Endothelial cell of umbilical vein (primary cell): ENCODE measurements around the gene ZNF407. TPM values are rescaled to one million over a fixed set of nuclear protein-coding genes. Genes with fewer than 3 reads are reported as not detected.
"Not testable (repeated sequence)": the region's sequence is repeated elsewhere in the genome, so short reads cannot be mapped to it uniquely, and the experiment has no call there.

Experiments used
- BruUV-seq: library from RNA; stranded (reverse); fragments of 400-500 nt; replicated peaks from 2 replicates; lab custom pipeline; 2021; lab: Mats Ljungman, UMichigan
- CTCF ChIA-PET: fragments of 300-600, 350-600 bp; sonication (Branson Sonifier 250); formaldehyde crosslinking; loops from one replicate; lab custom pipeline; 2021; ENCODE audit warnings: antibody characterized with exemption, inconsistent platforms; lab: Charles Lee
- POLR2A ChIA-PET: fragments of 300-600, 350-600 bp; sonication (Branson Sonifier 250); formaldehyde crosslinking; loops from one replicate; lab custom pipeline; 2021; ENCODE audit warnings: antibody characterized with exemption, inconsistent platforms; lab: Charles Lee
- DNase-seq: peaks from one replicate; pipeline ENCODE4 v3.0.0-alpha.2; 2011; ENCODE audit warnings: low read depth, low spot score
- FAIRE-seq: peaks from 2 replicates; lab custom pipeline; 2011; peaks lifted over from hg19 to GRCh38; lab: Jason Lieb, UNC
- H2AFZ ChIP-seq: 2 replicates; pipeline ENCODE4 v1.6.0; 2012; ENCODE audit warnings: low read depth, low read length, control low read depth, inconsistent platforms
- H3K27ac ChIP-seq: 2 replicates; pipeline ENCODE4 v1.5.1; 2011; ENCODE audit warnings: low read depth, mild to moderate bottlenecking, control low read depth, low read length, moderate library complexity; ENCODE audit not compliant: insufficient read depth
- H3K27me3 ChIP-seq, 2 experiments: 2 replicates each; pipeline versions ENCODE4 v1.6.0 to v1.6.1; 2011; ENCODE audit warnings: low read length in 2 of 2, mixed read lengths in 1 of 2; ENCODE audit not compliant: control insufficient read depth in 2 of 2, insufficient read depth in 2 of 2
- H3K36me3 ChIP-seq, 2 experiments: 2 replicates in 1 of 2; 3 replicates in 1 of 2; pipeline ENCODE4 v1.5.1; 2011; ENCODE audit warnings: low read length in 2 of 2, mild to moderate bottlenecking in 1 of 2, moderate library complexity in 1 of 2; ENCODE audit not compliant: control insufficient read depth in 2 of 2, insufficient read depth in 2 of 2; ENCODE audit errors: extremely low read depth in 1 of 2
- H3K4me1 ChIP-seq: 3 replicates; pipeline ENCODE4 v1.5.1; 2011; ENCODE audit warnings: mild to moderate bottlenecking, low read length; ENCODE audit not compliant: control insufficient read depth, insufficient read depth; ENCODE audit errors: extremely low read depth
- H3K4me2 ChIP-seq: 2 replicates; pipeline ENCODE4 v1.6.1; 2011; ENCODE audit warnings: low read length, control low read depth, mixed read lengths; ENCODE audit not compliant: insufficient read depth
- H3K4me3 ChIP-seq, 3 experiments: fragments of 200-600 bp in 1 of 3; sonication (generic), shearing (Covaris generic) in 1 of 3; replicated peaks in 1 of 3; 2 replicates each; pipeline ENCODE4 v1.5.1; 2011 to 2016; ENCODE audit warnings: control low read depth in 3 of 3, low read length in 3 of 3, mild to moderate bottlenecking in 2 of 3, inconsistent platforms in 1 of 3, low read depth in 1 of 3, moderate library complexity in 1 of 3; ENCODE audit not compliant: insufficient read depth in 1 of 3
- H3K79me2 ChIP-seq: 2 replicates; pipeline ENCODE4 v1.6.0; 2012; ENCODE audit warnings: low read length, inconsistent platforms; ENCODE audit not compliant: control insufficient read depth, insufficient read depth
- H3K9ac ChIP-seq: replicated peaks from 2 replicates; pipeline ENCODE3; 2011; ENCODE audit warnings: low read length, control low read depth; ENCODE audit not compliant: insufficient read depth; ENCODE audit errors: extremely low read depth
- H3K9me1 ChIP-seq: replicated peaks from 3 replicates; pipeline ENCODE4 v1.6.0; 2011; ENCODE audit warnings: mild to moderate bottlenecking, low read length; ENCODE audit not compliant: control insufficient read depth, insufficient read depth; ENCODE audit errors: extremely low read depth
- H3K9me3 ChIP-seq: replicated peaks from 2 replicates; pipeline ENCODE4 v1.5.1; 2012; ENCODE audit warnings: low read length, inconsistent platforms; ENCODE audit not compliant: control insufficient read depth, insufficient read depth
- H4K20me1 ChIP-seq: replicated peaks from 2 replicates; pipeline ENCODE3; 2011; ENCODE audit warnings: mild to moderate bottlenecking, low read length; ENCODE audit not compliant: control insufficient read depth, insufficient read depth; ENCODE audit errors: extremely low read depth
- EZH2 ChIP-seq: IDR thresholded peaks from 2 replicates; pipeline ENCODE4 v1.6.1; 2012; ENCODE audit warnings: borderline replicate concordance, low read depth, mild to moderate bottlenecking, moderate library complexity, low read length, inconsistent platforms; ENCODE audit not compliant: severe bottlenecking
- FOS ChIP-seq: IDR thresholded peaks from 2 replicates; pipeline ENCODE4 v1.6.1; 2011; ENCODE audit warnings: mild to moderate bottlenecking, low read length, moderate library complexity, borderline replicate concordance; ENCODE audit not compliant: insufficient read depth
- GATA2 ChIP-seq: IDR thresholded peaks from 2 replicates; pipeline ENCODE4 v1.7.0; 2011; ENCODE audit warnings: low read depth, mild to moderate bottlenecking, moderate library complexity, mixed read lengths, low read length; ENCODE audit not compliant: insufficient read length, insufficient read depth
- JUN ChIP-seq: IDR thresholded peaks from 2 replicates; pipeline ENCODE4 v1.6.1; 2011; ENCODE audit warnings: borderline replicate concordance, low read depth; ENCODE audit not compliant: insufficient read length, insufficient read depth
- MYC ChIP-seq: IDR thresholded peaks from one replicate; pipeline ENCODE4 v1.6.1; 2011; ENCODE audit warnings: mild to moderate bottlenecking, low read depth, low read length
- POLR2A ChIP-seq: IDR thresholded peaks from 2 replicates; pipeline ENCODE4 v1.6.1; 2012; ENCODE audit warnings: low read depth, mild to moderate bottlenecking, control low read depth, low read length
- POLR2AphosphoS5 ChIP-seq: IDR thresholded peaks from 2 replicates; pipeline ENCODE4 v1.6.1; 2012; ENCODE audit warnings: low read depth, mild to moderate bottlenecking, control low read depth, low read length, moderate library complexity; ENCODE audit not compliant: insufficient read depth
- dilution Hi-C: fragments of 300-500 bp; cut with MboI; formaldehyde crosslinking; loops from one replicate; pipeline ENCODE4 v1.15.0; 2019; ENCODE audit warnings: low sequenced_read_pairs; ENCODE audit not compliant: extremely low pct_ligation_motif_present
- intact Hi-C: fragments of 100-400 bp; cut with micrococcal nuclease; formaldehyde crosslinking; loops from one replicate; pipeline ENCODE4 v1.10.0; 2022
- polyA plus RNA-seq, 4 experiments: library from polyadenylated mRNA; depleted of rRNA in 3 of 4; stranded (reverse) in 3 of 4; unstranded in 1 of 4; fragments of >200 nt; gene quantifications; 2 replicates each; pipeline versions ENCODE4 v1.2.1 to v1.2.3, GENCODE V29; 2011 to 2012; ENCODE audit warnings: missing spikeins in 1 of 4
- total RNA-seq: library from RNA; stranded (reverse); gene quantifications from 2 replicates; pipeline ENCODE4 v1.2.3, GENCODE V29; 2021
- TF ChIP-seq, protein P1 (sequence below), 2 donors: IDR thresholded peaks; 1 replicate in 1 of 2; 2 replicates in 1 of 2; pipeline ENCODE4 v1.5.1; 2011; ENCODE audit warnings: low read length in 2 of 2, mild to moderate bottlenecking in 2 of 2, moderate library complexity in 2 of 2, control low read depth in 1 of 2, inconsistent platforms in 1 of 2, low read depth in 1 of 2; ENCODE audit not compliant: insufficient read depth in 1 of 2; ENCODE audit errors: extremely low read depth in 1 of 2
- TF ChIP-seq, protein P2 (sequence below): IDR thresholded peaks from 2 replicates; pipeline ENCODE4 v1.6.1; 2011; ENCODE audit not compliant: insufficient read depth, insufficient read length

Gene ZNF407
- total and polyA plus RNA-seq, 2 donors (not counting 3 experiments of a cell fraction or from before 2014, with no cell fraction given), result 3.8 to 20.1 TPM

DNA sequence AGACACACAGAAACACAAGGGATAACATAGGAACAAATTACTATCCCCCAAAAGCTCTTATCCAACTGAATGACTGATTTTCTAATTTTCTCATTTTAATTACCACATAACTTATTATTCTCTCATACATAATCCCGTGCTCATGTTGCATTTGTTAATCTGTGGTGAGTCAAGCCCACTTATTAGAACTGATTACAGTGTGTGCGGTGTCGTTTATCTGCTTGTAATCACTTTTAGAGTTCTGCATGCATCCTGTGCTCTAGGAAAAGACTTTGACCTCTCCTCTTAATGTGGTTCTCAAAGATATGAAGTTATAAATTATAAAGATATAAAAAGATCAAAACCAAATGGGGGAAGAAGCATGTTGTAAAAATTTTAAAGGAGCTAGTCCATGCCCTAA is 33.7 kb upstream of the ZNF407 start:
- no peak overlapping the region for H3K4me2 ChIP-seq
- no peaks in the 10 kb centered on the region for H3K79me2 ChIP-seq
- H2AFZ ChIP-seq, result no peak overlapping the region
- DNase-seq (no peak), FAIRE-seq (no peak)
- H3K9me3 ChIP-seq, result no peaks in the 10 kb centered on the region
- TF ChIP-seq, protein P1, sequence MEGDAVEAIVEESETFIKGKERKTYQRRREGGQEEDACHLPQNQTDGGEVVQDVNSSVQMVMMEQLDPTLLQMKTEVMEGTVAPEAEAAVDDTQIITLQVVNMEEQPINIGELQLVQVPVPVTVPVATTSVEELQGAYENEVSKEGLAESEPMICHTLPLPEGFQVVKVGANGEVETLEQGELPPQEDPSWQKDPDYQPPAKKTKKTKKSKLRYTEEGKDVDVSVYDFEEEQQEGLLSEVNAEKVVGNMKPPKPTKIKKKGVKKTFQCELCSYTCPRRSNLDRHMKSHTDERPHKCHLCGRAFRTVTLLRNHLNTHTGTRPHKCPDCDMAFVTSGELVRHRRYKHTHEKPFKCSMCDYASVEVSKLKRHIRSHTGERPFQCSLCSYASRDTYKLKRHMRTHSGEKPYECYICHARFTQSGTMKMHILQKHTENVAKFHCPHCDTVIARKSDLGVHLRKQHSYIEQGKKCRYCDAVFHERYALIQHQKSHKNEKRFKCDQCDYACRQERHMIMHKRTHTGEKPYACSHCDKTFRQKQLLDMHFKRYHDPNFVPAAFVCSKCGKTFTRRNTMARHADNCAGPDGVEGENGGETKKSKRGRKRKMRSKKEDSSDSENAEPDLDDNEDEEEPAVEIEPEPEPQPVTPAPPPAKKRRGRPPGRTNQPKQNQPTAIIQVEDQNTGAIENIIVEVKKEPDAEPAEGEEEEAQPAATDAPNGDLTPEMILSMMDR (IDR thresholded peaks at IDR 0.05; ENCODE audit: extremely low read depth in 1 of 2, insufficient read depth in 1 of 2, low read depth in 1 of 2, low read length in 2 of 2), result no peak
- TF ChIP-seq GATA2, result no peak
- TF ChIP-seq POLR2AphosphoS5, result no peak
- TF ChIP-seq, protein P2, sequence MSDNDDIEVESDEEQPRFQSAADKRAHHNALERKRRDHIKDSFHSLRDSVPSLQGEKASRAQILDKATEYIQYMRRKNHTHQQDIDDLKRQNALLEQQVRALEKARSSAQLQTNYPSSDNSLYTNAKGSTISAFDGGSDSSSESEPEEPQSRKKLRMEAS, result no peak
- TF ChIP-seq EZH2, result no peak
- TF ChIP-seq FOS, result no peak
- no peak for TF ChIP-seq MYC
- TF ChIP-seq JUN, result no peak
- TF ChIP-seq POLR2A, result no peak
- intact Hi-C loops, result no loop called here
- H4K20me1 ChIP-seq, result no peaks in the 10 kb centered on the region
- no peaks in the 10 kb centered on the region for H3K27me3 ChIP-seq
- no peak overlapping the region for H3K9ac ChIP-seq
- CTCF ChIA-PET, result interaction anchor here (1.1 to 2.9 kb wide), 2 partner anchors 12 to 221 kb away, joined by 3 to 9 read pairs; no protein-coding TSS in a partner anchor
- BruUV-seq, result no TSS peak
- H3K4me1 ChIP-seq, result no peaks in the 10 kb centered on the region
- dilution Hi-C loops, result no loop called here
- no peak overlapping the region for H3K27ac ChIP-seq
- no peak overlapping the region for H3K4me3 ChIP-seq
- H3K36me3 ChIP-seq, result no peaks in the 10 kb centered on the region
- POLR2A ChIA-PET, result no interaction called here
- H3K9me1 ChIP-seq, result no peaks in the 10 kb centered on the region

DNA sequence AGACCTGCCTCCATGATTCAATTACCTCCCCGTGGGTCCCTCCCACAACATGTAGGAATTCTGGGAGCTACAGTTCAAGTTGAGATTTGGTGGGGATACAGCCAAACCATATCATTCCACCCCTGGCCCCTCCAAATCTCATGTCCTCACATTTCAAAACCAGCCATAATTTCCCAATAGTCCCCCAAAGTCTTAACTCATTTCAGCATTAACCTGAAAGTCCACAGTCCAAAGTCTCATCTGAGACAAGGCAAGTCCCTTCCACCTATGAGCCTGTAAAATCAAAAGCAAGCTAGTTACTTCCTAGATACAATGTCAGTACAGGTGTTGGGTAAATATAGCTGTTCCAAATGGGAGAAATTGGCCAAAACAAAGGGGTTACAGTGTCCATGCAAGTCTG is 32.5 kb upstream of the ZNF407 start:
- H3K27ac ChIP-seq, POLR2A ChIA-PET, H3K4me2 ChIP-seq, intact Hi-C loops, H3K27me3 ChIP-seq, H3K9me3 ChIP-seq, H3K9ac ChIP-seq, dilution Hi-C loops, BruUV-seq, H3K79me2 ChIP-seq, H4K20me1 ChIP-seq, DNase-seq, FAIRE-seq, H3K36me3 ChIP-seq, H3K4me1 ChIP-seq, H3K4me3 ChIP-seq, H2AFZ ChIP-seq, H3K9me1 ChIP-seq: not testable (repeated sequence)
- CTCF ChIA-PET, result interaction anchor here (2.9 kb wide), 1 partner anchor 13 kb away, joined by 9 read pairs; no protein-coding TSS in a partner anchor

DNA sequence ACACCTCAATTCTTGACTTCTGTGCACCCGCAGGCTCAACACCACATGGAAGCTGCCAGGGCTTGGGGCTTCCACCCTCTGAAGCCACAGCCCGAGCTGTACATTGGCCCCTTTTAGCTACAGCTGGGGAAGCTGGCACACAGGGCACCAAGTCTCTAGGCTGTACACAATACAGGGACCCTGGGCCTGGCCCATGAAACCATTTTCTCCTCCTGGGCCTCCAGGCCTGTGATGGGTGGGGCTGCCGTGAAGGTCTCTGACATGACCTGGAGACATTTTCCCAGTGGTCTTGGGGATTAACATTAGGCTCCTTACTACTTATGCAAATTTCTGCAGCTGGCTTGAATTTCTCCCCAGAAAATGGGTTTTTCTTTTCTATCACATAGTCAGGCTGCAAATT is 31.7 kb upstream of the ZNF407 start:
- H2AFZ ChIP-seq, H3K4me2 ChIP-seq, FAIRE-seq, H3K4me3 ChIP-seq, BruUV-seq, H3K9me1 ChIP-seq, H3K27me3 ChIP-seq, H3K9ac ChIP-seq, H3K27ac ChIP-seq, POLR2A ChIA-PET, dilution Hi-C loops, H3K36me3 ChIP-seq, DNase-seq, H3K4me1 ChIP-seq, H3K79me2 ChIP-seq, H4K20me1 ChIP-seq, H3K9me3 ChIP-seq, intact Hi-C loops: not testable (repeated sequence)
- CTCF ChIA-PET, result interaction anchor here (2.9 kb wide), 1 partner anchor 14 kb away, joined by 9 read pairs; no protein-coding TSS in a partner anchor
